Omental fat pad (tissue), 4 donors: ENCODE measurements around the gene NEU3. TPM values are rescaled to one million over a fixed set of nuclear protein-coding genes. Genes with fewer than 3 reads are reported as not detected.

Experiments used
- ATAC-seq: fragments of 150-250 bp; one replicate; pipeline ENCODE4 v1.9.1; 2016; ENCODE audit warnings: mild to moderate bottlenecking, moderate library complexity; ENCODE audit not compliant: low FRiP score
- DNase-seq: peaks from one replicate; pipeline ENCODE4 v3.0.0-alpha.2; 2019; ENCODE audit warnings: low spot score
- total RNA-seq, 4 donors: library from RNA; depleted of rRNA; stranded (reverse); fragments of >200 nt; gene quantifications; one replicate each; pipeline ENCODE4 v1.1.0, GENCODE V29; 2016
- TF ChIP-seq, protein P1 (sequence below), 3 donors: fragments of 450-650 bp; IDR thresholded peaks; one replicate each; pipeline ENCODE4 v1.5.1; 2016 to 2017; ENCODE audit warnings: antibody characterized with exemption in 3 of 3, mild to moderate bottlenecking in 3 of 3, moderate library complexity in 2 of 3

Gene NEU3
- total RNA-seq, 4 donors from 2014 or later: 4.6 to 9.6 (median 6.2) TPM

DNA sequence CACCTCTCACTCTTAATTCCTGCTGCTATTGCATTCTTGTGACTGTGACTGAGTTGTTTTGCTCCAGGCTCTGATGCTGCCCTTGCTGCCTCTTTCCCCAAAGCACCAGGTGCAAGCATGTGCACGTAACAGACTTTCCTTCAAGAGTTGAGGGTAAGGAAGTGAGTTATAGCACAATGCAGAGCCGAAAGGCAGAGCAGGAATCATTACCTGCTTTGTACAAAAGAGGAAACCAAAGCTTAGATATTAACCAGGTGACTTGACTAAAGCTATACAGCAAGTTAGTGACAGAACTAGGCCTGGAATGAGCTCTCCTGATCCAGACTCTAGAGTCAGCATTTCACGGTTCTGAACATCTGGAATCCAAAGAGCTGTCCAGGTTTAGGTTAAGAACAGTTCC, 33.6 kb downstream of the NEU3 start:
- TF ChIP-seq, protein P1, sequence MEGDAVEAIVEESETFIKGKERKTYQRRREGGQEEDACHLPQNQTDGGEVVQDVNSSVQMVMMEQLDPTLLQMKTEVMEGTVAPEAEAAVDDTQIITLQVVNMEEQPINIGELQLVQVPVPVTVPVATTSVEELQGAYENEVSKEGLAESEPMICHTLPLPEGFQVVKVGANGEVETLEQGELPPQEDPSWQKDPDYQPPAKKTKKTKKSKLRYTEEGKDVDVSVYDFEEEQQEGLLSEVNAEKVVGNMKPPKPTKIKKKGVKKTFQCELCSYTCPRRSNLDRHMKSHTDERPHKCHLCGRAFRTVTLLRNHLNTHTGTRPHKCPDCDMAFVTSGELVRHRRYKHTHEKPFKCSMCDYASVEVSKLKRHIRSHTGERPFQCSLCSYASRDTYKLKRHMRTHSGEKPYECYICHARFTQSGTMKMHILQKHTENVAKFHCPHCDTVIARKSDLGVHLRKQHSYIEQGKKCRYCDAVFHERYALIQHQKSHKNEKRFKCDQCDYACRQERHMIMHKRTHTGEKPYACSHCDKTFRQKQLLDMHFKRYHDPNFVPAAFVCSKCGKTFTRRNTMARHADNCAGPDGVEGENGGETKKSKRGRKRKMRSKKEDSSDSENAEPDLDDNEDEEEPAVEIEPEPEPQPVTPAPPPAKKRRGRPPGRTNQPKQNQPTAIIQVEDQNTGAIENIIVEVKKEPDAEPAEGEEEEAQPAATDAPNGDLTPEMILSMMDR (IDR thresholded peaks at IDR 0.05): no peak
- no peak for DNase-seq
- no peak for ATAC-seq

DNA sequence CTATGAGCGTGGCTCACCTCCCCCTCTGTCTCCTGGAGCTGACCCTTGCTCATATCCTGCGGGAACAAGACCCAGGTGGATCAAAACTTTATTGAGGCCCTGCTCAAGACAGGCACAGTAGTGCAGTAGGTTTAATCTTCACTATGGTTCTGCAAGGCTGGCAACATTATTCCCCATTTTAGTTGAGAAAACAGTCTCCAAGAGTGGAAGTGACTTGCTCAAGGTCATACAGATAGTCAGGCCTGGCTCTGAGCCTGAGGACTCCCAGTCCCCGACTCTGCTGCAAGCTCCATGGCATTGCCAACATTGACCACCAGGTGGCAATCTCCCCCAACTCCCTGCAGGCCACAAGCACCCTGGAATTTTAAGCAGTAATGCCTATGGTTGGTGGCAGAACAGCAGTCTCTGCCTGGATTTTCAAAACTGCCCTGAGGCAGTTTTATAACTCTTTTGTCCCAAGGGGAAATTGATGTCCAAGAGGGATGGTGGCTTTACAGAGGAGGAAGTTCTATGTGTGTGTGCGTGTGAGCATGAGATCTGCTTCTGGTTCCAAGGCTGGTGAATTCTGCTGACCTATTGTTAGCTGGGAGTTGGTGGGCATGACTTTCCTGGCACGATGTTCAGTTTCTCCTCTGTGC, 34.1 kb downstream of the NEU3 start:
- DNase-seq: peak; percentile 64

GRCh38 chr11:75023446-75024067, 34.8 kb downstream of the NEU3 start:
- ATAC-seq (no peak), DNase-seq (no peak)
- TF ChIP-seq, protein P1 (IDR thresholded peaks at IDR 0.05): no peak

More for the DNA sequence above, 34.1 kb downstream of the NEU3 start:
- TF ChIP-seq, protein P1 (IDR thresholded peaks at IDR 0.05): peak in 2 of 3 donors; percentile 63 to 91
- ATAC-seq: peak; percentile 54

- DNase-seq (no peak), ATAC-seq (no peak)
- TF ChIP-seq, protein P1 (IDR thresholded peaks at IDR 0.05): no peak
Measured at GRCh38 chr11:75024068-75024449, 35.3 kb downstream of the NEU3 start.

DNA sequence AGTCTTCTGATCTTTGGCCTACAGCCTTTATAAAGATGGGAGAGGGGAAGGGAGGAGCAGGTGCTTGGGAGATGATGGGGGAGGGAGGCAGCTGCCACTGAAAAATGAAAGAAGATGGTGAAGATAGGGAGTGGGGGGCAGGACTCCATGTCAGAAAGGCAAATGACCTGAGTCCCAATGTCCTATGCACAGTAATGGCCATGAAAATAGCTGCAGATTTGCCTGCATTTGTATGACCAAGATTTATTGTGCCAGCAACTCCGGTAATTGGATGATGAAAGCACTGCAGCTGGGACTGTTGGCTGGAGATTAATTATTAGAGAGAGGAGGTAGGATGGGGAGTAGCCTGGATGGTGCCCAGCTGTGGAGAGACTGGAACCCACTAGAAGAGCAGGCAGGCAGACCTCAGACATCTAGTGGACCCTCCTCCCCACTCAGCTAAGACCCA, 36.1 kb downstream of the NEU3 start:
- DNase-seq (no peak), ATAC-seq (no peak)
- TF ChIP-seq, protein P1 (IDR thresholded peaks at IDR 0.05): no peak

- ATAC-seq (no peak), DNase-seq (no peak)
- TF ChIP-seq, protein P1 (IDR thresholded peaks at IDR 0.05): no peak
Measured at GRCh38 chr11:75025561-75025960, 36.8 kb downstream of the NEU3 start.

GRCh38 chr11:75028321-75028720, 39.6 kb downstream of the NEU3 start:
- TF ChIP-seq, protein P1 (IDR thresholded peaks at IDR 0.05): no peak

More at GRCh38 chr11:75028321-75028720, 39.6 kb downstream of the NEU3 start:
- no peak for ATAC-seq
- DNase-seq: no peak
